Mammary epithelial cell (primary cell): Measurements from ENCODE around the gene BLTP1.

Experiments used
- CTCF ChIP-seq, 2 donors: IDR thresholded peaks in 1 of 2; conservative IDR thresholded peaks in 1 of 2; 2 replicates each; pipeline ENCODE4 v1.5.1; 2011 to 2012; ENCODE audit warnings: inconsistent platforms in 2 of 2, low read length in 2 of 2, mild to moderate bottlenecking in 2 of 2, control low read depth in 1 of 2, low read depth in 1 of 2; ENCODE audit not compliant: insufficient read depth in 1 of 2; ENCODE audit errors: extremely low read depth in 1 of 2
- EZH2 ChIP-seq: IDR thresholded peaks from 2 replicates; pipeline ENCODE4 v1.6.1; 2012; ENCODE audit warnings: low read length, inconsistent platforms, borderline replicate concordance

DNA sequence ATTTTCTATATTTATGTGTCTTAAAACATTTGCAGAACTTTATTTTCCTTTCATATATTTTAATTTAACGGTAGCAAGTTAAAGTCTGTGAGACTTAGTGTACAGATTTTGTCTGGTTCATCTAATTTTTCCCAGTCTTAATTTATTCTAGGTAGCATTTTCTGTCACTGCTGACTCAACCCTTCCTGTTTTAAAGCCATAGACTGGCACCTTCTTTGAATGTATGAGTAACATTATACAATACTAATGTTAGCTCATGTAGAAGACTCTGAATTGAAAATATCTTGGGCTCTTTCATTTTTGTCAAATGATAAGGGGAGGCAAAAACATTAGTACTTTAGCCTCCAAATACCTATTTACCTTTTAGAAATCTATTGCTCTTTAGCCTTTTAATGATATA is 43.6 kb downstream of the BLTP1 start:
- TF ChIP-seq CTCF (conservative IDR thresholded peaks at IDR 0.05 in 1 of 2, IDR thresholded peaks at IDR 0.05 in 1 of 2; ENCODE audit: extremely low read depth in 1 of 2, insufficient read depth in 1 of 2, low read depth in 1 of 2, low read length in 2 of 2): no peak
- TF ChIP-seq EZH2: no peak
